GOT3 (cell line): Measurements from ENCODE around the gene PDGFD.
"Not testable (repeated sequence)": the region's sequence is repeated elsewhere in the genome, so short reads cannot be mapped to it uniquely, and the experiment has no call there.

Experiments
- DNase-seq: peaks from one replicate; lab custom pipeline; 2025; ENCODE audit warnings: mixed read lengths; lab: John Stamatoyannopoulos, UW

The PDGFD gene

DNA sequence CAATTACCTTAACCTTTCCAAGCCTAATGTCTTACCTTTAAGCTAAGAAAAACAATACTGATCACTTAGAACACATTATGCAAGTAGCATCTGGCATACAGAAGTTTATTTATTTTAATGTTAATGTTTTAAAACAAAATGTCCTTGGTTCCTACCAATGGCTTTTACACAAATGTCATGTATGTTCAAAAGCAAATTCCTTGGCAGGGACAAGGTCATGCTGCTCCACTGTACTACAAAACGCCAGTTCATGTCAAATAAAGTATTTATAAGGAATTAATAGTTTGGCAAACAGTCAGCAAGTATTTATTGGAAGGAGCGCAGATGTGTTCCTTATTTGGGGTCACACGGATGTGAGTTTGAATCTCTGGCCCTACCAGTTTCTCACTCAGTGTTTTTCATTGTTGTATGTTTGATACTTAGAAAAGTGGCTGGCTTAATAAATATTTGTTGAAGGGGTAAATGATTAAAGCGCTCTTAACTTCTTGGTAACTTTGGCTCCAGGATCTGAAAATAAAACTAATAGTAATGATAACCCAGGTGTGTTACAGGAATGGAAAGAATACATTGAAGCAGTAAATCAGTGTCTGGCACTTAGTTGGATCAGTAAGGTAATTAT, 108.9 kb downstream of the PDGFD start:
- no peak for DNase-seq

DNA sequence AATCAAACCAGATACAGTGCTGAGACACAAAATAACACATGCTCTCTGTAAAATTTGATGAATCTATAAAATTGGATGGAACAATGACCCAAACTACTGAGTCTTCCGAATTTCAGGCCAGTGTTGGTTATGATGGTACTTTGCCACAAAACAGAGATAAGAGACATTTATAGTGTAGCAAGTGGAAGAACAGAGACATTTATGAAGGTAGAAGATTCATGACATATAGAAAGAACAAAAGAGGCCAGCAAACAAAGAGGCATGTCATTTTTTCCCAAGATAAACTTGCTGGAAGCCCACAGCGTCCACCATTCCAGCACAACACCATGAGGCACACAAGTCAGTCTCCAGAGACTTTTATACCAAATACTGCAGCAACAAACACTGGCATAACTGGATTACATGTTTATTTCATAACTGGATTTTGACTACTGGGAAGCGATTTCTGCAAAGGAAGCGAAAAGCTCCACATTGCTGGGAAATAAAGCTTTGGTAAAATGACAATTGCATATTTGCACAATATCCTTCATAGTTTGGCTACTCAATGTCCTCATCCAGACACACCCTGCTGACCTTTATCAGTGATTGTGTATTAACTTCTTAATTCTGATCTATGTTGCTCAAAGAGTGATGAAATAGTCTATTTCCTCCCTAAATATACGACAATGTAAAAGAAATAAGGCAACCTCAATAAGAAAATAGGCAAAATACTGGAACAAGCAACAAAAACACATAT, 110.0 kb downstream of the PDGFD start:
- no peak for DNase-seq

DNA sequence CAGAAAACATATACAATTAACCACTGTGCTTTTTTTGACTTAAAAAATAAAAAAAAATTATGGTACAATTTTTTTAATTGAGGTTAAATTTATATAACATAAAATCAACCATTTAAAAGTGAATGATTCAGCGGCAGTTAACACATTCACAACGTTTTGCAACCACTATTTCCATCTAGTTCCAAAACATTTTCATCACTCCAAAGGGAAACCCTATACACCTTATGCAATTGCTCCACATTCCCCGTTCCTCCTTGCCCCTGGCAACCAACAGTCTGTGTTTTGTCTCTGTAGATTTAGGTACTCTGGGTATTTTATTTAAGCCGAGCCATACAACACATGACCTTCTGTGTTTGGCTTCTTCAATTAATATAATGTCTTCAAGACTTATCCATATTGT, 112.2 kb downstream of the PDGFD start:
- no peak for DNase-seq

DNA sequence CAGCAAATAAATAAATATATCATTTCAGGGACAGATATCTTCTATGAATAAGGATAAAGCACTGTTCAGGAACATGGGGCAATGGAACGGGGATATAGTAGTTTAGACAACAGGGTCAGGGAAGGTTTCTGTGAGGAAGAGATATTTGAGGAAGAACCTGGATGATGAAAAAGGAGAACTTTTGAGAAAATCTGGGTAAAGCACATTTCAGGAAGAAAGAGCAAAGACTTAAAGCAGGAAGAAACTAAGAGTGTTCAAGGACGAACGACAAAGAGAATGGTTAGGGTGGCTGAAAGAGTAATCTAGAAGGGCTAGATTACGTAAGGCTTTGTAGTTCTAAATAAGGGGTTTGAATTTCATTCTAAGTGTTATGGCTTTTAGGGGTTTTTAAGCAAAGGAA, 114.8 kb downstream of the PDGFD start:
- no peak for DNase-seq

DNA sequence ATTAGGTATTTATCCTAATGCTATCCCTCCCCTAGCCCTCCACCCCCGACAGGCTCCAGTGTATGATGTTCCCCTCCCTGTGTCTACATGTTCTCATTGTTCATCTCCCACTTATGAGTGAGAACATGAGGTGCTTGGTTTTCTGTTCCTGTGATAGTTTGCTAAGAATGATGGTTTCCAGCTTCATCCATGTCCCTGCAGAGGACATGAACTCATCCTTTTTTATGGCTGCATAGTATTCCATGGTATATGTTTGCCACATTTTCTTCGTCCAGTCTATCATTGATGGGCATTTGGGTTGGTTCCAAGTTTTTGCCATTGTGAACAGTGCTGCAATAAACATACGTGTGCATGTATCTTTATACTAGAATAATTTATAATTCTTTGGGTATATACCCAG, 117.1 kb downstream of the PDGFD start:
- not testable (repeated sequence) for DNase-seq

DNA sequence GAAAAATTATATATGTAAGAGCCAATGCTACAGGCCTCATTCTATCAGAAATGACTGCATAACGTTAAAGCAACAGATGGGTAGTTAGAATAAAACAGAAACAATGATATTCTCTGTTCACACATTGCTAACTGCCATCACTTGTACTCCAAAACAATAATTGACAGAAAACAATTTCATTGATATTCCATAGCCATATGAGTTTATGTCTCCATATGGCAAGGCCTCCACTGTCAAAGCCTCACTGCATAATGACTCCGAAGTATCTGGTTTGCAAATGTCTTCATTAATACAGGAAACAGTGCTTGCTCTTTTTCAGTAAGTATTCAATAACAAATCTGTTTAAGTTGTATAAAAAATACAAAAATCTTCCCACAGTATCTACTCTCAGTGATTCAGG, 117.6 kb downstream of the PDGFD start:
- no peak for DNase-seq

DNA sequence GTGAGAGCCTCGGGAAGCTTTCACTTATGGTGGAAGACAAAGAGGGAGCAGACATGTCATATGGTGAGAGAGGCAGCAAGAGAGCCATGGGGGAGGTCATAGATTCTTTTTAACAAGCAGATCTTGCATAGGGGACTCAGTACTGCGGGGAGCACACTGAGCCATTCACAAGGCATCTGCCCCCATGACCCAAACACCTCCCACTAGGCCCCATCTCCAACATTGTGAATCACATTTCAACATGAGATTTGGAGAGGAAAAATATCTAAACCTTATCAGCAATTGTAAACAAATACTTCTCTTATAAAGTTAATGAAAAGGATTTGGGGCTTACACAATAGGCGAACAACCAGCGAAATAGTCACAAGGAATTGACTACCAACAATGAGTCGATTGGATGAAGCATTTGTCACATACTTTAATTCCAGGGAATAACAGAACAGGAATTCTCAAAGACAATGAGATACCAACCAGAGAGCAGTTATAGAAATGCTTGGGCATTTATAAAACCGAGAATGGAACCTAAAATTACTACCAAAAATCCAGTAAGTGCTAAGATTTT, 120.2 kb downstream of the PDGFD start:
- DNase-seq, result no peak

DNA sequence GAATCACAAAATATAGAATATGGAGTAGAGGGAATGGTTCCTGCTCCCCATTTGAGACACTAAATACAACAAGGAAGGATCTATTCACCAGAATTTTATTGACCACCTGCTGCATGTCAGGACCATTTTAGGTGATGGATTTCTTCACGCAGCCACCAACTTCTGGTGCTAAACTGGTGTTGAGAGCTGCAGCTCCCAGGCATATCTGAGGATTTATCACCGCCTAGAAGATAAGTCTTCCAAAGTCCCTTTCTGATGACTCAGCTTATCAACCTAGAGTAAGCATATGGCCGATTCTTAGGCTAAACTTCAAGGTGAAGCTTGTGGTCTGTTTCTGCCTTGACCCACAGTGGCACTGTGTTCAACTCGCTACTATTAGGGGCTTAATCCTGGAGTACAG, 120.8 kb downstream of the PDGFD start:
- DNase-seq, result no peak

DNA sequence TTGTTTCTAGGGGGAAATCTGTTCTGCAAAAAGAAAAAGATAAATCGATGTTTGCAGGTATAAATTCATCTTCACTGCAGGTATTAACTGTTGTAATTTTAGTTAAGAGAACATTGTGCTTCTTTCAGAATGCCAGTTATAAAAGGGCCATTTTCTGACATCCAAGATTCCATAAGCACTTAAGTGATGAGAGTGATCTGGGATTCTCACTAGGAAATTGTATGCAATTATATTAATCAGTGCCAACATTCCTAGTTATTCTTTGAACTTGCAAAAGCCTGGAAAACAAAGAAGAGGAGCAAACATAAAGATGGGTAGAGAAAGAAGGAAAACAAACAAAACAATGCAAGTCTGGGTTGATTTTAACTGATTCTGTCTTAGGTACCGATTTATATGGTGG, 122.2 kb downstream of the PDGFD start:
- no peak for DNase-seq

DNA sequence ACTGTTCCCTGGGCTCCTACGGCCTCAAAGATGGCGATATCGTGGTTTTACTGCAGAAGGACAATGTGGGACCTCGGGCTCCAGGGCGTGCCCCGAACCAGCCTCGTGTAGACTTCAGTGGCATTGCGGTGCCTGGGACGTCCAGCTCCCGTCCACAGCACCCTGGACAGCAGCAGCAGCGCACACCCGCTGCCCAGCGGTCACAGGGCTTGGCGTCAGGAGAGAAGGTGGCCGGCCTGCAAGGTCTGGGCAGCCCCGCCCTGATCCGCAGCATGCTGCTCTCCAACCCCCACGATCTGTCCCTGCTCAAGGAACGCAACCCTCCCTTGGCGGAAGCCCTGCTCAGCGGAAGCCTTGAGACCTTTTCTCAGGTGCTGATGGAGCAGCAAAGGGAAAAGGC, 127.0 kb downstream of the PDGFD start:
- DNase-seq, result no peak

DNA sequence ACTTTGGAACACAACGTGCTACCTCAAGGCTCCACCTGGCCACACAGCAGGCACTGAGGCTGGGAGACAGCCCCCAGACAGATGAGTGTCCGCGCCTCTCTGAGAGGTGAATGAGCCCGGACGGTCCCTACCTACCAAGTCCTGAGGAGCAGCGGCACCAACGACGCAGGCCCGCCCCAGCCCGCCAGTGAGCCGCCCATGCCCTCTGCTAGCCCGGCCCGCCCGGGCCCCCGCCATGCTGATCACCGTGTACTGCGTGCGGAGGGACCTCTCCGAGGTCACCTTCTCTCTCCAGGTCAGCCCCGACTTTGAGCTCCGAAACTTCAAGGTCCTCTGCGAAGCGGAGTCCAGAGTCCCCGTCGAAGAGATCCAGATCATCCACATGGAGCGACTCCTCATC, 127.4 kb downstream of the PDGFD start, which contains the start of gene DDI1:
TSS of gene DDI1 (plus strand) at position 53 of the 400 bp plus-strand sequence. CDS start at position 236, 183 bp downstream.
- no peak for DNase-seq

DNA sequence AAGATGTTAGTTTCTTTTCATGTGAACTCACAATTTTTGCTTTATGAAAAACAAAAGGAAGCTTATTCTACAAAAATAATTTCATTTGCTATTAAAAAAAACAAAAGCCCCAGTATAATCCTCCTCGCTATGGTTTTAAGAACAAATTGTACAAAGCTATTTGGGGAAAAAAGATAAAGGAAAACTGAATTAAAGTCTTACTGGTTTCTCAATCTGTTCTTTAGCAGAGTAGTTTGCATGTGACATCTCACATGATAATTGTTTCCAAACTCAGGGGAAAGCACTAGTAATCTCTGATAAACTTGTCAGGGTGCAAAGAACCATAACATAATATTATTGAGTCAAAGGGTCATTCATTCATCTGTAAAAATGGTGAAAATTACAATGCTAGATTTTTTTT, 130.4 kb downstream of the PDGFD start:
- no peak for DNase-seq

DNA sequence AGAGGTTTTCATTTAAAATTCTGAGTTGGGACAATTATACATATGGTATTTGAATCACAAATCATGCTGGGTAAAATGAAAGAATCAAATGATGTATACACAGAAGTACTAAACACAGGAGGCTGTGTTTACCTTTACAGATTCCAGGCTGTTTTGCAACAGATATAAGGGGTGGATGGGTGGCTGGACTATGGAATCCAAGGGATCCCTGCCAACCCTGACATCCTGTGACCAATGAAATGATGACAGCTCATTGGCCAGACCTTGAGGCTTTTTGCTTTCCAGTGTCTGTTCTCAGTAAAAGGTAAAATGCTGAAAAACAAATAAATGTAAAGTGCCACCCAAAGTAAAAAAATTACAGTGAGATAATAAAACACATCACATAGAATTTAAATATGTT, 130.8 kb downstream of the PDGFD start:
- no peak for DNase-seq

DNA sequence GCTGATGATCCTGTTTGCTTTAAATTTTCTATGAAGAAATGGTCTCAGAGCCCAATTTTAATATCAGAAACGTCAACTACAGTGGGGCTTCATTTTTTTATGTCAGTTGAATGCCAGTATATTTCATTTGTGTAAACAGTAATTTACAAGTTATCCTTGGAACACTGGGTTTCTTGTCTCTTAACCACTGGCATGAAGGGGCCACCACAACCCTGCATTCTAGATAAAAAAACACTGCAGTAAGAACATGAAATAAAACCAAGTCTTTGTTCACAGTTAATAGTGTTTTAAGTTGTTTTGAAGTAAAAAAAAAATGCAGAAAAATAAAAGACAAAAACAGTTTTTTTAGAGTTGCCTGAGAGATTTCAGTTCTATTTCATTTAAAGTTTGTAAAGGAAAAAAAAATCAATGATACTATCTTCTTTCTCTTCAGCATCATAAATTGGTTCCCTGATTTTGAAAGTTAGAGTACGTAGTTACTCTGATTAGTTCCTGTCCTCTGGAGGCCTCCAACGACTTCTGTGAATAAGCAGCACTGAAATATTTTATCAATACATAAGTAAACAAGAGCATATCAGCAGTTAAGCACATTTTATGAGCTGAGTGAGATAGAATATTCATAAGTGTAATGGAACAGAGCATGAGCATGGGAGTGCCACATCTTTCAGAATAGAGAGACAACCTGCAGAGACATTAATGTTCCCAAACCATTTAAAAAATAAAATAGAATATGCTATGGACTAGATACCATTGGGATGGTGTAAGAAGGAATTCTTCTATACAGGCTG, 135.3 kb downstream of the PDGFD start:
- DNase-seq, result no peak

DNA sequence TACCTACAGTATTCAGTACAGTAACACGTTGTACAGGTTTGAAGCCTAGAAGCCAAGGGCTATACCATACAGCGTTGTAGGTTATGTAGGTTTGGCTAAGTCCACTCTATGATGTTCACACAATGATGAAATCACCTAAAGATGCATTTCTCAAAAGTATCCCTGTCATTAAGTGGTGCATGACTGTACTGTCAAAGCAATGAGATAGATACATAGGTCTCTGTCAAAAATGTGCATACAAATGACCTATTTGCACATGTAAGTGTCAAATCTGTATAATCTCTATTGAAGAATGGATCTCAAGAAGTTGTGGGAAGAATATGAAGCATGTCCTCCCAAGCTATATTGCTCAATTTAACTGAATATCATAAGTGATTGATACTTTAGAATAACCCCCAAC, 139.4 kb downstream of the PDGFD start:
- DNase-seq, result no peak

DNA sequence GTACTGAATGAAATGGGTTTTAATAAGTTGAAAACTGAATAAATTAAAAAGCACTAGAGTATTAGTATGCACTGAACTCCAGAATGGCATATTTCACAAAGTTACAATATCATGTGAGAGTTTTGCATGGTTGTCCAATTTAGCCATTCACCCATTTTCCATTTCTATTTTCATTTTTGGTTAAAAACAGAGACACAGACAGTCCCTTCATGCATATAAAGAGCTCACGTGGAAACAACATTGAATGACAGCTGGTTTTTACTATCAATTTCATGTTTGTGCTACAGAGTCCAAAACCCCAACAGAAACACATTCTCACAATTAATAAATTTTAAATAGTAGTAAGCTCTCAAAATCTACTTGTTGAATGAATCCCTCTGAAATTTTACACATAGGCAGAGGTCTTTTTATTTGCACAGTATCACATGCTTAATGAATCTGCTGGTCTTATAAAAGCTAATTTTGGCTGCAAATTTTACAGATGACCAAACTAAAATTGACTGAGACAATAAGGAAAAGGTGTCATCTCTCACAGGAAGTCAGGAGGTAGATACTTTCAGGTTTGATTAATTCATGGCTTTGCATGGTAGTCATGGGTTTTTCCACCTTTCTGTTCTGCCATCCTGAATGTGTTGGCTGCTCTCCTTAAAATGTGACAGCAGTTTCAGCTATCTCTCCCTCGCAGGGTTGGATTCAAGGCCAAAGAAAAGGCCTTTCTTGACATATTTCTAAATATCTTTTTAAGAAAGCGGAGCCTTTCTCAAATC, 148.1 kb downstream of the PDGFD start:
- DNase-seq, result no peak

DNA sequence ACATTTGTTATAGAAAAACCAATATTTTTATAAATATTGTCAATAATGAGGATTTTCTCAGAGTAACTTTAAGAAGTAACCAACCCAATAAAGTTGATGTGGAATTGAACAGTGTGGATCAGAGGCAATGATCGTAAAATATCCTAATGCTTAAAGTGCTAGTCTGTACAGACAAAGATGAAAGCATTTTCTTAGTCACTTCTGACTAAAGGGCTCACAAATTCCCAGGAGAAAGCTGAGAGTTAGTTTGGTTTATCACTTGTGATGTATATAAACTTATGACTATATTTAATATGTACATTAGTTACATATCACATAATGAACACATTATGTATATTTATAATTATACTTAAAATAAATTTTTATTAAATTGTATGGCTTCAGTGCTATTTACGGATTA, 152.9 kb downstream of the PDGFD start:
- no peak for DNase-seq

DNA sequence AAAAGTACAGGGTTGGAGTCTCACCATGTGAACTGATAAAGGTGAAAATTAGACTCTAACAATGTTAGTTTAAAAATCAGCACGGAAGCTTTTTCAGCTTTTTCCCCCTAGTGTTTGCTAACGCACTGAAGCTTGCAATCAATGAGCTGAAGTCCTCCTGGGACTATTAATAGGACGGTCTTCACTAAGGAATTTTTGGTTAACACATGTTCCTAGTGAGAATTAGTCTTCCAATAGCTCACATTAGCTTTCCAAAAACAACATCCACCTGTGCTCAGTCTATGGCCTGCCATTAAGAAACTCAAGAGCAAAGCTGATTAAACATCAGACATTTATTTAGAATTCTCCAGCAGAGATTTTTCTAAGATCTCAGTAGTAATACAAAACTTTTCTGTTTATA, 154.2 kb downstream of the PDGFD start:
- no peak for DNase-seq

DNA sequence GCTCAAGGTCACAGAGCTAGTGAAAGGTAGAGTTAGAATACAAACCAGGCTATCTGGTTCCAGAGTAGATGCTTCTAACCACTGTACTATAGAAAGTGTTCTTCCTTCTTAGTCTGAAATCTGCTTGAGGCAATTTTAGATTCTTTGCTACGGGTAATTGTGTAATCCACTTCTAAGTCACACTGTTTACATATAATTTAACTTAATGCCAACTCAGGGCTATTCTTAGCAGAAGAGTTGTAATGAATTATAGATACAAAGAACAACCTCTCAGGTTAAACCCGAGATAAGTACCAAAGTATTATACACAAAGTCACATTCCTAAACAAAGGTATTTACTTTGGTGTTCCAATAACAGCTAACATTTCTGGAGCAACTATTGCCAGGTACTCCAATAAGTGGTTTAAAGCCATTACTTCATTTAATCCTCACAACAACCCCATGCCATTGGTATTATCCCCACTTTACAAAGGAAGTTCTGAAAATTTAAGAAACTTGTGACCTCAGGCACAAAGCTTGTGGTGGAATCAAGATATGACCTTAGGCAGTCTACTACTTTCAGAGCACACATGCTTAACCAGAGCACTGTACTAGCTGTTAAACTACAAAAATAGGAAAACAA, 158.6 kb downstream of the PDGFD start:
- no peak for DNase-seq

DNA sequence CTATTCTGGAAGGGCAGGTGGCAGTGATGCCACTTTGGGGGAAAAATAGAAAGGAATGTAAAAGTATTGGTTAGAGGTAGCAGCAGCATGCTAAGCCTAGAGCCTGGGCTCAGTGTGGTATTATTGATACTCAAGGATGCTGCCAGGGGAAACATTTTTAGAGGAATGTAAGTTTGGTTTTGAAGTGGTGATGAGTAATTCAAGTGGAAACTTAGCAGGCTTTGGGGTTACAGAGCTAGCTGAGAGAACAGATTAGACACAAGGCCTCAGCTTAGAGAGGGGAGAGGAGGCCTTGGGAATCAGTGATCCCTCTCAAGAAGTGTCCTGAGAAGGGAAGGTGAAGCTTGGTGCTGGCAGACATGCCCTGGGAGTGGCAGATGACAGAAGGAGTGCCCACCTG, 160.5 kb downstream of the PDGFD start:
- no peak for DNase-seq

DNA sequence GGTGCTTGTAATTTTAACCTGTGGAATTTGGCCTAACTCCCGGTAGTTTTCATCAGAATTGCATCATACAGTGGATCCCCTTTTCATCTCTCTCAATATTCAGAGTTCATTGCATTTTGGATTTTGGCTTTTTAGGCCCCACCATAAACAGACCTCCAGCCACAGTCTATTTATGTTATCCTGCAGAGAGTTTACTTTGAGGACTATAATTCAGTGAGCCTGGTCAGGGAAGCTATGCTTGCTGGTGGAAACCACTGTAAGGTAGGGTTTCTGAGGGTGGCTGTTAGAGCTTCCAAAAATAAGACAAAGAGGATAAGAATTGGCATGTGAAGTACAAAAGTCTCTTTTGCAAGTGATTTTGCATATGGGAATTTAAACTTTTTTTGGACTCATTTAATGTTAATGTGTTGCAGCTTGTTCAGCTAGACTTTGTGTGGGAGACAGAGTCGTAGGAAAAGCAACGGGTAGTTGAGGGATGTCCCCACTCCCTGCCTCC, 162.3 kb downstream of the PDGFD start:
- no peak for DNase-seq
